ENCODE data around the gene SPEF2. TPM values are rescaled to one million over a fixed set of nuclear protein-coding genes. Genes with fewer than 3 reads are reported as not detected.

The SPEF2 gene
- total RNA-seq, 2 experiments from 2014 or later: 10.8 to 13.1 TPM

- H3K9me3 Mint-ChIP-seq: peaks cover 2% of the 10 kb centered on the region
- peak overlapping the region; percentile 48 for H3K27ac Mint-ChIP-seq
- H3K27me3 Mint-ChIP-seq: no peaks in the 10 kb centered on the region
- DNase-seq: no peak
- ChIA-PET CTCF (interaction anchor here (0.7 to 0.9 kb wide), 2 partner anchors 14 to 151 kb away, joined by 3 read pairs; no protein-coding TSS in a partner anchor), POLR2A (interaction anchor here (0.7 to 16.3 kb wide), 9 partner anchors 8 to 39 kb away, joined by 3 to 422 read pairs (median 6); partner anchors contain the start of gene IL7R)
- H3K36me3 Mint-ChIP-seq (ENCODE audit: low read depth): peaks cover 10% of the 10 kb centered on the region
- H3K4me3 Mint-ChIP-seq: no peak overlapping the region
- peaks cover 61% of the 10 kb centered on the region for H3K4me1 Mint-ChIP-seq
These were observed 202.0 kb downstream of the SPEF2 start for GRCh38 chr5:35819668-35820067.

DNA sequence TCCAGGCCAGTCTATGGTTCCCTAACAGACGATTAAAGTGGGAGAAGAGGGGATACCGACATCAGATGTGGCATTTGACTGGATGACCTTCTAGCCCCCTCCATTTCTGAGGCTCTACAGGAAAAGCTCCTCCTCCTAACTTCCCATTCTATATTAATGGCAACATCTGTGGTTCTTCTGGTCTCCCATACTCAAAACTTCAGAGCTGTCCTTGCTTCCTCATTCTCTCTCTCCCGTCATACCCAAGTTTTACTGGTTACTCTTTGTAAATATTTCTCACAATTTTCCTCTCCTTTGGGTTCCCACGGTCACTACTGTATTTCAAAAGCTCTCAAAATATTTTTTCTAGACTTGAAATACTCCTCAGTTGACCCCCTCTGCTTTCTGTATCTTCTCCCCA lies 203.1 kb downstream of the SPEF2 start:
- CTCF ChIA-PET: interaction anchor here (2.7 to 3.0 kb wide), 2 partner anchors 8 to 40 kb away, joined by 12 to 21 read pairs; no protein-coding TSS in a partner anchor
- DNase-seq: no peak
- POLR2A ChIA-PET: interaction anchor here (1.4 to 16.3 kb wide), 6 partner anchors 9 to 40 kb away, joined by 6 to 422 read pairs (median 42); partner anchors contain the start of gene IL7R
- H3K27me3 Mint-ChIP-seq: no peaks in the 10 kb centered on the region
- H3K27ac Mint-ChIP-seq: peak overlapping the region; percentile 55
- H3K4me1 Mint-ChIP-seq: peaks cover 70% of the 10 kb centered on the region
- no peak overlapping the region for H3K4me3 Mint-ChIP-seq
- peaks cover 2% of the 10 kb centered on the region for H3K9me3 Mint-ChIP-seq
- peaks cover 13% of the 10 kb centered on the region for H3K36me3 Mint-ChIP-seq (ENCODE audit: low read depth)

GRCh38 chr5:35821513-35821912 lies 203.8 kb downstream of the SPEF2 start:
- Mint-ChIP-seq H3K4me3 (no peak overlapping the region), H3K9me3 (peaks cover 2% of the 10 kb centered on the region), H3K4me1 (peaks cover 78% of the 10 kb centered on the region), H3K27me3 (no peaks in the 10 kb centered on the region), H3K27ac (peak overlapping the region; percentile 79), H3K36me3 (ENCODE audit: low read depth) (peaks cover 13% of the 10 kb centered on the region)
- CTCF ChIA-PET: interaction anchor here (1.5 to 3.0 kb wide), 6 partner anchors 8 to 170 kb away, joined by 6 to 21 read pairs (median 10); no protein-coding TSS in a partner anchor
- no peak for DNase-seq
- POLR2A ChIA-PET: interaction anchor here (1.1 to 16.3 kb wide), 9 partner anchors 9 to 204 kb away, joined by 3 to 422 read pairs (median 18); partner anchors contain the start of genes IL7R and SPEF2

GRCh38 chr5:35822511-35822910 lies 204.8 kb downstream of the SPEF2 start:
- Mint-ChIP-seq H3K27ac (peak overlapping the region; percentile 79), H3K36me3 (ENCODE audit: low read depth) (peaks cover 13% of the 10 kb centered on the region), H3K9me3 (peaks cover 2% of the 10 kb centered on the region), H3K27me3 (no peaks in the 10 kb centered on the region), H3K4me3 (peak overlapping the region; percentile 12), H3K4me1 (peaks cover 88% of the 10 kb centered on the region)
- CTCF ChIA-PET: interaction anchor here (0.7 to 3.0 kb wide), 12 partner anchors 8 to 171 kb away, joined by 3 to 21 read pairs (median 7); no protein-coding TSS in a partner anchor
- POLR2A ChIA-PET: interaction anchor here (1.0 to 16.3 kb wide), 14 partner anchors 8 to 205 kb away, joined by 3 to 422 read pairs (median 5); partner anchors contain the start of genes IL7R and SPEF2
- peak; percentile 60 for DNase-seq

- Mint-ChIP-seq H3K27ac (peak overlapping the region; percentile 79), H3K36me3 (ENCODE audit: low read depth) (peaks cover 13% of the 10 kb centered on the region), H3K4me3 (no peak overlapping the region), H3K9me3 (peaks cover 2% of the 10 kb centered on the region), H3K27me3 (no peaks in the 10 kb centered on the region), H3K4me1 (peaks cover 98% of the 10 kb centered on the region)
- POLR2A ChIA-PET: interaction anchor here (1.0 to 16.3 kb wide), 13 partner anchors 7 to 172 kb away, joined by 3 to 422 read pairs (median 5); partner anchors contain the start of gene IL7R
- DNase-seq: no peak
- CTCF ChIA-PET: interaction anchor here (1.0 to 3.0 kb wide), 10 partner anchors 9 to 172 kb away, joined by 3 to 21 read pairs (median 8); no protein-coding TSS in a partner anchor
These were observed 205.9 kb downstream of the SPEF2 start for GRCh38 chr5:35823347-35824098.

GRCh38 chr5:35826056-35826455 lies 208.4 kb downstream of the SPEF2 start:
- ChIA-PET CTCF (no interaction called here), POLR2A (interaction anchor here (1.1 to 16.3 kb wide), 5 partner anchors 9 to 208 kb away, joined by 3 to 422 read pairs (median 5); partner anchors contain the start of genes IL7R and SPEF2)

DNA sequence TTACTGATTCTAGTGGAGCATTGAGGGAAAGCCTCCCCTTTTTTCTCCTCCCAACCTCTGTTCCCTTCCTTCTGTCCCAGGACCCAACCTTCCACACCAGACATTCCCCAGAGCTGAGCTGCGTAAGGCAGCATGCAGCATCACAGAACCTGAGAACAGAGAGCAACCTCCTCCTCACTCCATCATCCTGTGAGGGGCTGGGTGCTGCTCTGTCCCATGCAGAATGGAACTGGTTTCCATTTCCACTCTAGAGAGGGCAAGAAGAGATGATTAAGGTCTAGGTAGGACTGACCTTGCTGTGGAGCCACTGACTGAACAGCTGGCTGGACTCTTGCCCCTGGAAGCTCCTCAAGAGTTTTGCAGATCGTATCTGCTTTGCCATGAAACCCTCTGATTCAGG lies 208.9 kb downstream of the SPEF2 start:
- ChIA-PET POLR2A (interaction anchor here (1.1 to 16.3 kb wide), 4 partner anchors 9 to 29 kb away, joined by 3 to 422 read pairs (median 7); partner anchors contain the start of gene IL7R), CTCF (interaction anchor here (0.7 to 1.3 kb wide), 3 partner anchors 13 to 175 kb away, joined by 3 read pairs; no protein-coding TSS in a partner anchor)
- Mint-ChIP-seq H3K27ac (peak overlapping the region; percentile 92), H3K4me3 (peak overlapping the region; percentile 57), H3K9me3 (no peaks in the 10 kb centered on the region), H3K36me3 (ENCODE audit: low read depth) (peaks cover 3% of the 10 kb centered on the region), H3K27me3 (no peaks in the 10 kb centered on the region), H3K4me1 (peaks cover 90% of the 10 kb centered on the region)
- no peak for DNase-seq

More at GRCh38 chr5:35826056-35826455, 208.4 kb downstream of the SPEF2 start:
- no peak for DNase-seq
- peak overlapping the region; percentile 57 for H3K4me3 Mint-ChIP-seq
- peaks cover 89% of the 10 kb centered on the region for H3K4me1 Mint-ChIP-seq
- peaks cover 4% of the 10 kb centered on the region for H3K36me3 Mint-ChIP-seq (ENCODE audit: low read depth)
- H3K27me3 Mint-ChIP-seq: no peaks in the 10 kb centered on the region
- H3K27ac Mint-ChIP-seq: peak overlapping the region; percentile 92
- H3K9me3 Mint-ChIP-seq: peaks cover under 1% of the 10 kb centered on the region

DNA sequence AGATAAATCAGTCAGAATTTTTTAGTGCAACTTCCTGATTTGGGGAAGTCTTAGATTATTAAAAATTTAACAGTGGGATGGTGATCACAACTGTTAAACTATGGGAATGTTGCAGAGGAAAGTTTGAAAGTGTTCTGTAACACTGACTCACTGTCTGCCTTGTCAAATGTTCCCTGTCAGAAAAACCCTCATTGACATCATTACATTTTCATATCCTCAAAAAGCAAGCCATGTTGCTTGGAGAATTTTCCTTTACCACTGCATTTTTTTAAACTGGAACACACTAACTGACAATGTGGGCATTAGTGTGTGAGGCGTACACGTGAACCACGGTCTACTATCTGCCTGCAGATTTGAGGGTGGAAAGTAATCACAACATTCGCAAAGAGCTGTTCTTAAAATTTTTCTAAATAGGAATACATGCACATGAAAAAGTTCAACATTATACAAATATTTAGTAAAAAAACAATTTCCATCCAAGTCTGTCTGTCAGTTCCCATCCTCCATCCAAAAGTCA lies 210.5 kb downstream of the SPEF2 start:
- Mint-ChIP-seq H3K9me3 (no peaks in the 10 kb centered on the region), H3K4me1 (peaks cover 87% of the 10 kb centered on the region), H3K36me3 (ENCODE audit: low read depth) (peaks cover 3% of the 10 kb centered on the region), H3K27ac (peak overlapping the region; percentile 46), H3K27me3 (no peaks in the 10 kb centered on the region), H3K4me3 (no peak overlapping the region)
- ChIA-PET CTCF (interaction anchor here (1.1 kb wide), 1 partner anchor 12 kb away, joined by 3 read pairs; no protein-coding TSS in a partner anchor), POLR2A (interaction anchor here (1.0 to 16.3 kb wide), 4 partner anchors 18 to 33 kb away, joined by 3 to 422 read pairs (median 4); partner anchors contain the start of gene IL7R)
- DNase-seq: no peak

DNA sequence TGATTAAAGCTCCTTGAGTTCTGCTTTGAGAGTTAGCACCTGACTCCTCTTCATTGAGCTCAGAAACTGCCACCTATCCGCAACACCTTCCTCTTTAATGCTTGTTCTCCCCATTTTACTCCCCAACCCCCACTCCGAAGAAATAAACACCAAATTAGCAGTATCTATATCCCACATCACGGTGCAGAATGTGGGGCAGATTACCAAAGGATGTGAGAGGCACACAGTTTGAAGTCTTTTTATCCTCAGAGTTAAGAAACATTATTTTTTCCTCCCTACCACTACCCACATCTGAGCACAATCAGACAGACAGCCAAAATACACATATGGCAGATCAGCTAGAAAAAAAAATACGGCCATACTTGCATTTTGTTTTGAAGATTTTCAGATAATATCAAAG lies 212.9 kb downstream of the SPEF2 start:
- peak overlapping the region; percentile 74 for H3K27ac Mint-ChIP-seq
- no peak for DNase-seq
- ChIA-PET CTCF (interaction anchor here (0.9 to 1.4 kb wide), 5 partner anchors 8 to 98 kb away, joined by 3 to 7 read pairs (median 3); no protein-coding TSS in a partner anchor), POLR2A (interaction anchor here (1.0 to 16.3 kb wide), 6 partner anchors 9 to 71 kb away, joined by 3 to 422 read pairs (median 9); partner anchors contain the start of gene IL7R)
- no peaks in the 10 kb centered on the region for H3K9me3 Mint-ChIP-seq
- peaks cover 85% of the 10 kb centered on the region for H3K4me1 Mint-ChIP-seq
- H3K4me3 Mint-ChIP-seq: peak overlapping the region; percentile 1
- no peaks in the 10 kb centered on the region for H3K27me3 Mint-ChIP-seq
- H3K36me3 Mint-ChIP-seq (ENCODE audit: low read depth): peaks cover 3% of the 10 kb centered on the region

DNA sequence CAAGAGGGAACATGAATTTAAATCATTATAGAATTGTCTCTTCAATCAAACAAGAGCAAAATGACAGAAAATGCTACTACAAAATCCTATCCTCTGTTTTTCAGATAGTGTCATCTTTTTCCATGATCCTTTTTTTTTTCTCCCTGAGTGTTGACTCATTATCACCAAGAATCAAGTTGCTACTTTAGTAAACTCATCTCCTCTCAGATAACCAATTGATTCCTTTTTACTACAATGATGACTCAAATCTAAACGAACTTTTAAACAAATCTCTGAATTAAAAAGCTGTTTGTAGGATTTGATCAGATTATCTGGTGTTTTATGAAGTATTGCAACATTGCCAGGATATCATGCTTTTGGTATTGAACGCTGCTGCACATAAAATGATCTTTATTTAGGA lies 215.1 kb downstream of the SPEF2 start:
- peak overlapping the region; percentile 91 for H3K27ac Mint-ChIP-seq
- CTCF ChIA-PET: interaction anchor here (0.9 to 2.3 kb wide), 5 partner anchors 10 to 215 kb away, joined by 3 to 10 read pairs (median 4); partner anchors contain the start of gene SPEF2
- no peaks in the 10 kb centered on the region for H3K9me3 Mint-ChIP-seq
- DNase-seq: no peak
- H3K36me3 Mint-ChIP-seq (ENCODE audit: low read depth): peaks cover 3% of the 10 kb centered on the region
- H3K27me3 Mint-ChIP-seq: no peaks in the 10 kb centered on the region
- H3K4me3 Mint-ChIP-seq: no peak overlapping the region
- POLR2A ChIA-PET: interaction anchor here (0.9 to 16.3 kb wide), 8 partner anchors 11 to 91 kb away, joined by 3 to 422 read pairs (median 10); partner anchors contain the start of gene IL7R
- H3K4me1 Mint-ChIP-seq: peaks cover 83% of the 10 kb centered on the region

- Mint-ChIP-seq H3K4me3 (peak overlapping the region; percentile 3), H3K36me3 (ENCODE audit: low read depth) (peaks cover 3% of the 10 kb centered on the region), H3K4me1 (peaks cover 82% of the 10 kb centered on the region), H3K9me3 (no peaks in the 10 kb centered on the region), H3K27ac (peak overlapping the region; percentile 91), H3K27me3 (no peaks in the 10 kb centered on the region)
- no peak for DNase-seq
- ChIA-PET POLR2A (interaction anchor here (0.9 to 16.3 kb wide), 8 partner anchors 12 to 91 kb away, joined by 3 to 422 read pairs (median 10); partner anchors contain the start of gene IL7R), CTCF (interaction anchor here (0.9 to 2.3 kb wide), 5 partner anchors 10 to 215 kb away, joined by 3 to 10 read pairs (median 4); partner anchors contain the start of gene SPEF2)
These were observed 215.6 kb downstream of the SPEF2 start for GRCh38 chr5:35833224-35833623.
